H1 (cell line): ENCODE measurements around the gene CADM2. TPM values are rescaled to one million over a fixed set of nuclear protein-coding genes. Genes with fewer than 3 reads are reported as not detected.

ENCODE experiments used
- CHD7 ChIP-seq: fragments of 300-600 bp; sonication (generic); IDR thresholded peaks from 2 replicates; pipeline ENCODE4 v1.7.1; 2012; ENCODE audit warnings: low read length, moderate library complexity, mild to moderate bottlenecking, inconsistent platforms; ENCODE audit not compliant: insufficient replicate concordance
- polyA plus RNA-seq, 7 experiments: library from polyadenylated mRNA; depleted of rRNA in 3 of 7; stranded (reverse) in 5 of 7; unstranded in 2 of 7; fragments of >200 nt in 5 of 7; fragments of 200-250 nt in 2 of 7; gene quantifications; 1 replicate in 5 of 7; 2 replicates in 1 of 7; 4 replicates in 1 of 7; pipeline versions ENCODE4 v1.2.1 to v1.2.3, GENCODE V29; 2011 to 2013; ENCODE audit warnings: missing spikeins in 2 of 7, mixed read lengths in 2 of 7
- total RNA-seq: library from RNA; stranded (reverse); fragmentation: NEBNext Ultra II Directional; extraction: Animal tissue kit (Norgen Biotek cat#: 25700); gene quantifications from 2 replicates; pipeline ENCODE4 v1.2.1, GENCODE V29; 2021

CADM2 gene
- total and polyA plus RNA-seq, 2 of the 8 experiments (the other 6 are each of a cell fraction or from before 2014, with no cell fraction given) = 14.9 to 20.9 TPM

GRCh38 chr3:86056962-86057361 is 1098.2 kb downstream of the CADM2 start (continued):
- TF ChIP-seq CHD7 = no peak
